RPMI7951 (cell line): ENCODE results near the gene LMNB1. TPM values are rescaled to one million over a fixed set of nuclear protein-coding genes. Genes with fewer than 3 reads are reported as not detected.

Experiments used
- DNase-seq: peaks from one replicate; pipeline ENCODE4 v3.0.0-alpha.2; 2012; ENCODE audit warnings: low read depth
- total RNA-seq: library from RNA; depleted of rRNA; stranded (reverse); fragments of >200 nt; shearing (Covaris generic); gene quantifications from 2 replicates; pipeline ENCODE4 v1.2.3, GENCODE V29; 2014

LMNB1 gene
- total RNA-seq, 1 experiment from 2014 or later: 101 TPM

GRCh38 chr5:126854526-126855110 lies 77.7 kb downstream of the LMNB1 start:
- DNase-seq: no peak

- peak; percentile 67 for DNase-seq
Observed at GRCh38 chr5:126855266-126855665, 78.3 kb downstream of the LMNB1 start.

- DNase-seq: no peak
Observed at GRCh38 chr5:126857472-126858410, 80.8 kb downstream of the LMNB1 start.

- DNase-seq: no peak
Observed at GRCh38 chr5:126858441-126858840, 81.5 kb downstream of the LMNB1 start.

- no peak for DNase-seq
Observed at GRCh38 chr5:126863402-126863801, 86.5 kb downstream of the LMNB1 start.

- no peak for DNase-seq
Observed at GRCh38 chr5:126864042-126864688, 87.2 kb downstream of the LMNB1 start.

- DNase-seq: peak; percentile 58
Observed at GRCh38 chr5:126865299-126865698, 88.4 kb downstream of the LMNB1 start.

- DNase-seq: no peak
Observed at GRCh38 chr5:126866851-126867636, 90.1 kb downstream of the LMNB1 start.

- no peak for DNase-seq
Observed at GRCh38 chr5:126868338-126869004, 91.5 kb downstream of the LMNB1 start.

- DNase-seq: no peak
Observed at GRCh38 chr5:126869005-126869451, 92.1 kb downstream of the LMNB1 start.

GRCh38 chr5:126871441-126871840 lies 94.5 kb downstream of the LMNB1 start:
- no peak for DNase-seq

GRCh38 chr5:126872561-126873354 lies 95.8 kb downstream of the LMNB1 start:
- DNase-seq: no peak

- DNase-seq: no peak
Observed at GRCh38 chr5:126875303-126875785, 98.4 kb downstream of the LMNB1 start.

GRCh38 chr5:126877602-126878001 lies 100.7 kb downstream of the LMNB1 start:
- no peak for DNase-seq

GRCh38 chr5:126878085-126878484 lies 101.1 kb downstream of the LMNB1 start:
- DNase-seq: no peak

- no peak for DNase-seq
Observed at GRCh38 chr5:126878634-126879033, 101.7 kb downstream of the LMNB1 start.

GRCh38 chr5:126881821-126882600 lies 105.1 kb downstream of the LMNB1 start:
- DNase-seq: no peak

GRCh38 chr5:126883564-126884245 lies 106.8 kb downstream of the LMNB1 start:
- no peak for DNase-seq
